Stomach (tissue), 4 donors: Measurements from ENCODE around the gene SLC25A33.

Experiments used
- CTCF ChIP-seq, 7 experiments: fragments of 450-650 bp in 4 of 7; fragments of 200-600 bp in 3 of 7; sonication (generic) in 3 of 7; IDR thresholded peaks; one replicate each; pipeline ENCODE4 v1.5.1; 2016 to 2019; ENCODE audit warnings: antibody characterized with exemption in 7 of 7, control low read depth in 2 of 7, mild to moderate bottlenecking in 1 of 7
- POLR2A ChIP-seq, 4 donors: fragments of 450-650 bp; IDR thresholded peaks; one replicate each; pipeline ENCODE4 v1.6.1; 2016; ENCODE audit warnings: antibody characterized with exemption in 4 of 4, control low read depth in 2 of 4, mild to moderate bottlenecking in 1 of 4, moderate library complexity in 1 of 4
- POLR2AphosphoS5 ChIP-seq, 3 donors: sonication (generic); formaldehyde crosslinking; IDR thresholded peaks; one replicate each; pipeline ENCODE4 v1.6.1; 2016; ENCODE audit warnings: antibody characterized with exemption in 3 of 3

- TF ChIP-seq POLR2A (IDR thresholded peaks at IDR 0.05) (no peak), CTCF (IDR thresholded peaks at IDR 0.05) (no peak), POLR2AphosphoS5 (IDR thresholded peaks at IDR 0.05) (no peak)
These were observed 20.7 kb upstream of the SLC25A33 start for GRCh38 chr1:9518454-9518998.
